Thyroid gland (tissue), 4 donors: ENCODE results near the gene UMODL1. TPM values are rescaled to one million over a fixed set of nuclear protein-coding genes. Genes with fewer than 3 reads are reported as not detected.

ENCODE experiments used
- DNase-seq, 2 donors: peaks; one replicate each; pipeline ENCODE4 v3.0.0-alpha.2; 2019
- H3K27ac ChIP-seq, 3 donors: fragments of 200-600 bp; sonication (generic); 1 replicate in 2 of 3; 2 replicates in 1 of 3; pipeline ENCODE4 v1.5.1; 2016 to 2019; ENCODE audit warnings: mild to moderate bottlenecking in 1 of 3, moderate library complexity in 1 of 3
- H3K27me3 ChIP-seq: fragments of 200-600 bp; sonication (generic); one replicate; pipeline ENCODE4 v1.5.1; 2019
- H3K36me3 ChIP-seq, 2 donors: fragments of 200-600 bp; sonication (generic); one replicate each; pipeline ENCODE4 v1.5.1; 2016 to 2019
- H3K4me1 ChIP-seq, 2 donors: fragments of 200-600 bp; sonication (generic); one replicate each; pipeline ENCODE4 v1.5.1; 2017 to 2019
- H3K4me3 ChIP-seq, 3 donors: fragments of 200-600 bp; sonication (generic); replicated peaks in 1 of 3; 1 replicate in 2 of 3; 2 replicates in 1 of 3; pipeline ENCODE4 v1.5.1; 2016; ENCODE audit warnings: mild to moderate bottlenecking in 1 of 3
- H3K9me3 ChIP-seq: fragments of 200-600 bp; sonication (generic); one replicate; pipeline ENCODE4 v1.5.1; 2017
- CTCF ChIP-seq, 6 experiments: fragments of 200-600 bp in 3 of 6; fragments of 450-650 bp in 3 of 6; sonication (generic) in 3 of 6; IDR thresholded peaks; one replicate each; pipeline ENCODE4 v1.5.1; 2016 to 2019; ENCODE audit warnings: antibody characterized with exemption in 6 of 6, mild to moderate bottlenecking in 2 of 6, inconsistent platforms in 1 of 6, moderate library complexity in 1 of 6
- POLR2A ChIP-seq, 2 donors: fragments of 450-650 bp; IDR thresholded peaks; one replicate each; pipeline ENCODE4 v1.6.1; 2017; ENCODE audit warnings: antibody characterized with exemption in 2 of 2, mild to moderate bottlenecking in 2 of 2, moderate library complexity in 1 of 2
- WGBS, 2 donors: methylation state at CpG; one replicate each; pipeline ENCODE4 v1.1.5; 2017; 5-methylcytosine and 5-hydroxymethylcytosine counted together
- intact Hi-C: fragments of 100-400 bp; cut with DNase I; formaldehyde crosslinking; loops from one replicate; pipeline ENCODE4 v1.15.1; 2023
- total RNA-seq, 4 donors: library from RNA; depleted of rRNA; stranded (reverse); fragments of >200 nt; gene quantifications; one replicate each; pipeline ENCODE4 v1.2.3, GENCODE V29; 2016

Gene UMODL1
- total RNA-seq, 4 donors from 2014 or later = not detected

- Histone ChIP-seq H3K4me1 (peaks cover 0 to 6% of the 10 kb centered on the region in 2 donors), H3K27me3 (no peaks in the 10 kb centered on the region), H3K4me3 (no peak overlapping the region), H3K27ac (no peak overlapping the region), H3K9me3 (no peaks in the 10 kb centered on the region), H3K36me3 (no peaks in the 10 kb centered on the region)
- intact Hi-C loops = no loop called here
- WGBS, 2 donors = 72 to 87% methylated on average over 23 to 26 of the region's 26 CpGs
- TF ChIP-seq CTCF (IDR thresholded peaks at IDR 0.05) = no peak
- TF ChIP-seq POLR2A (IDR thresholded peaks at IDR 0.05) = no peak
- no peak for DNase-seq
Observed at GRCh38 chr21:42108554-42109340, 37.6 kb downstream of the UMODL1 start.

GRCh38 chr21:42109473-42109872 lies 38.4 kb downstream of the UMODL1 start:
- no peaks in the 10 kb centered on the region for H3K27me3 ChIP-seq
- DNase-seq = no peak
- no peaks in the 10 kb centered on the region for H3K36me3 ChIP-seq
- H3K9me3 ChIP-seq = no peaks in the 10 kb centered on the region
- no peak overlapping the region for H3K4me3 ChIP-seq
- TF ChIP-seq CTCF (IDR thresholded peaks at IDR 0.05) = no peak
- H3K4me1 ChIP-seq = peaks cover 0 to 6% of the 10 kb centered on the region in 2 donors
- no peak overlapping the region for H3K27ac ChIP-seq
- intact Hi-C loops = no loop called here
- WGBS, 2 donors = 83 to 86% methylated on average over 11 to 14 of the region's 14 CpGs

GRCh38 chr21:42109873-42110525 lies 38.9 kb downstream of the UMODL1 start:
- Histone ChIP-seq H3K4me1 (peaks cover 0 to 6% of the 10 kb centered on the region in 2 donors), H3K27me3 (no peaks in the 10 kb centered on the region), H3K4me3 (no peak overlapping the region), H3K9me3 (no peaks in the 10 kb centered on the region), H3K27ac (no peak overlapping the region), H3K36me3 (no peaks in the 10 kb centered on the region)
- DNase-seq = no peak
- intact Hi-C loops = no loop called here
- WGBS, 2 donors = 80 to 85% methylated on average over 17 of the region's 17 CpGs
- TF ChIP-seq POLR2A (IDR thresholded peaks at IDR 0.05) (no peak), CTCF (IDR thresholded peaks at IDR 0.05) (no peak)

- TF ChIP-seq CTCF (IDR thresholded peaks at IDR 0.05) (no peak), POLR2A (IDR thresholded peaks at IDR 0.05) (no peak)
- intact Hi-C loops = no loop called here
- Histone ChIP-seq H3K9me3 (no peaks in the 10 kb centered on the region), H3K4me3 (no peak overlapping the region), H3K27ac (no peak overlapping the region), H3K27me3 (no peaks in the 10 kb centered on the region), H3K4me1 (peaks cover 0 to 6% of the 10 kb centered on the region in 2 donors), H3K36me3 (no peaks in the 10 kb centered on the region)
- no peak for DNase-seq
- 72 to 88% methylated on average over 7 to 20 of the region's 24 CpGs for WGBS, 2 donors
Observed at GRCh38 chr21:42110691-42111469, 39.8 kb downstream of the UMODL1 start.

- H3K4me1 ChIP-seq = peaks cover 0 to 6% of the 10 kb centered on the region in 2 donors
- H3K9me3 ChIP-seq = no peaks in the 10 kb centered on the region
- intact Hi-C loops = no loop called here
- DNase-seq = no peak
- H3K36me3 ChIP-seq = no peaks in the 10 kb centered on the region
- H3K27me3 ChIP-seq = no peaks in the 10 kb centered on the region
- no peak overlapping the region for H3K27ac ChIP-seq
- WGBS, 2 donors = 82 to 84% methylated on average over 4 of the region's 8 CpGs
- H3K4me3 ChIP-seq = no peak overlapping the region
- TF ChIP-seq POLR2A (IDR thresholded peaks at IDR 0.05) = no peak
Observed at GRCh38 chr21:42111470-42111743, 40.3 kb downstream of the UMODL1 start.
